GM18858 (cell line): ENCODE data around the gene COBLL1.

Experiments
- ATAC-seq: cut with Tn5 transposase; IDR thresholded peaks from one replicate; pipeline ENCODE4 v1.9.1; 2021; ENCODE audit not compliant: unreplicated experiment

Gene COBLL1

GRCh38 chr2:164824872-164825271 lies 16.8 kb downstream of the COBLL1 start:
- no peak for ATAC-seq

GRCh38 chr2:164823126-164823525 lies 18.5 kb downstream of the COBLL1 start:
- ATAC-seq = no peak

GRCh38 chr2:164821338-164821737 lies 20.3 kb downstream of the COBLL1 start:
- no peak for ATAC-seq

GRCh38 chr2:164818149-164819136 lies 23.2 kb downstream of the COBLL1 start:
- ATAC-seq = no peak

GRCh38 chr2:164816900-164817299 lies 24.7 kb downstream of the COBLL1 start:
- ATAC-seq = no peak

- no peak for ATAC-seq
Observed at GRCh38 chr2:164816046-164816445, 25.6 kb downstream of the COBLL1 start.

GRCh38 chr2:164815071-164815793 lies 26.4 kb downstream of the COBLL1 start:
- no peak for ATAC-seq

- ATAC-seq = no peak
Observed at GRCh38 chr2:164813535-164813934, 28.1 kb downstream of the COBLL1 start.

- ATAC-seq = no peak
Observed at GRCh38 chr2:164812378-164812777, 29.2 kb downstream of the COBLL1 start.

- ATAC-seq = no peak
Observed at GRCh38 chr2:164811819-164812218, 29.8 kb downstream of the COBLL1 start.

- ATAC-seq = no peak
Observed at GRCh38 chr2:164810843-164811242, 30.8 kb downstream of the COBLL1 start.

GRCh38 chr2:164808776-164809175 lies 32.8 kb downstream of the COBLL1 start:
- ATAC-seq = no peak

GRCh38 chr2:164803776-164804466 lies 37.7 kb downstream of the COBLL1 start:
- ATAC-seq = no peak

- ATAC-seq = no peak
Observed at GRCh38 chr2:164802095-164802707, 39.4 kb downstream of the COBLL1 start.

GRCh38 chr2:164800572-164800971 lies 41.1 kb downstream of the COBLL1 start:
- no peak for ATAC-seq

GRCh38 chr2:164797627-164798026 lies 44.0 kb downstream of the COBLL1 start:
- no peak for ATAC-seq

- no peak for ATAC-seq
Observed at GRCh38 chr2:164796999-164797398, 44.6 kb downstream of the COBLL1 start.

GRCh38 chr2:164794432-164795231 lies 47.0 kb downstream of the COBLL1 start:
- ATAC-seq = no peak

- ATAC-seq = no peak
Observed at GRCh38 chr2:164794016-164794415, 47.6 kb downstream of the COBLL1 start.

- ATAC-seq = no peak
Observed at GRCh38 chr2:164793529-164793928, 48.1 kb downstream of the COBLL1 start.
